ENCODE measurements around the gene LRRC52.

DNA sequence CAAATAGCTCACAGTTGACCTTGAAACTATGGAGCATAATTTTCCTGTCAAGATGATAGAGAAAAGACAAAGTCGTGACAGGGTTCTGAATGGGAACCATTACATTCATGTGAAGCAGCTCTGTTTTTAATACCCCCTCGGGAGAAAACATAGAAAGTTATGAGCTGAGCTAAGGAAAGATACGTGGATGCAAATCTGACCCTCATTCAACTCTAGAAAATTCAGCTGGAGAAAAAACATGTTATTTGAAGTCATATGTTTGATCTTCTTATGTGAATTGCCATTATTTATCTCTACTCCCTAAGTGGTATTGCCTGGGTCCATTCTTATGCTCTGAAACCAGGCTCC, 48.0 kb upstream of the LRRC52 start:
- TF ChIP-seq, protein P1, sequence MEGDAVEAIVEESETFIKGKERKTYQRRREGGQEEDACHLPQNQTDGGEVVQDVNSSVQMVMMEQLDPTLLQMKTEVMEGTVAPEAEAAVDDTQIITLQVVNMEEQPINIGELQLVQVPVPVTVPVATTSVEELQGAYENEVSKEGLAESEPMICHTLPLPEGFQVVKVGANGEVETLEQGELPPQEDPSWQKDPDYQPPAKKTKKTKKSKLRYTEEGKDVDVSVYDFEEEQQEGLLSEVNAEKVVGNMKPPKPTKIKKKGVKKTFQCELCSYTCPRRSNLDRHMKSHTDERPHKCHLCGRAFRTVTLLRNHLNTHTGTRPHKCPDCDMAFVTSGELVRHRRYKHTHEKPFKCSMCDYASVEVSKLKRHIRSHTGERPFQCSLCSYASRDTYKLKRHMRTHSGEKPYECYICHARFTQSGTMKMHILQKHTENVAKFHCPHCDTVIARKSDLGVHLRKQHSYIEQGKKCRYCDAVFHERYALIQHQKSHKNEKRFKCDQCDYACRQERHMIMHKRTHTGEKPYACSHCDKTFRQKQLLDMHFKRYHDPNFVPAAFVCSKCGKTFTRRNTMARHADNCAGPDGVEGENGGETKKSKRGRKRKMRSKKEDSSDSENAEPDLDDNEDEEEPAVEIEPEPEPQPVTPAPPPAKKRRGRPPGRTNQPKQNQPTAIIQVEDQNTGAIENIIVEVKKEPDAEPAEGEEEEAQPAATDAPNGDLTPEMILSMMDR (IDR thresholded peaks at IDR 0.05), result no peak
- TF ChIP-seq POLR2A (IDR thresholded peaks at IDR 0.05) (no peak), EP300 (IDR thresholded peaks at IDR 0.05; ENCODE audit: low read depth) (no peak)

Measured in transverse colon (tissue), 3 donors.